B cell (primary cell): ENCODE measurements around the gene KLHL6. TPM values are rescaled to one million over a fixed set of nuclear protein-coding genes. Genes with fewer than 3 reads are reported as not detected.

Experiments
- ATAC-seq: fragments of 200-7000 bp; cut with Tn5 transposase; one replicate; pipeline ENCODE4 v1.10.0; 2021; ENCODE audit warnings: low read depth, mild to moderate bottlenecking, moderate number of reproducible peaks, moderate library complexity
- CTCF ChIA-PET: fragments of 350-600 bp; sonication (Branson Sonifier 250); formaldehyde crosslinking; loops from one replicate; lab custom pipeline; 2021; ENCODE audit warnings: antibody characterized with exemption, inconsistent platforms; lab: Charles Lee
- POLR2A ChIA-PET: fragments of 350-600 bp; sonication (Branson Sonifier 250); formaldehyde crosslinking; loops from one replicate; lab custom pipeline; 2021; ENCODE audit warnings: antibody characterized with exemption; lab: Charles Lee
- DNase-seq: peaks from one replicate; pipeline ENCODE4 v3.0.0; 2013
- H2AFZ ChIP-seq: 2 replicates; pipeline ENCODE4 v1.6.1; 2012; ENCODE audit warnings: mild to moderate bottlenecking, low read depth, low read length; ENCODE audit not compliant: insufficient read depth, poor library complexity, severe bottlenecking
- H3K27ac ChIP-seq, 2 donors: 1 replicate in 1 of 2; 2 replicates in 1 of 2; pipeline ENCODE4 v1.5.1; 2012 to 2013; ENCODE audit warnings: low read length in 2 of 2, mild to moderate bottlenecking in 2 of 2, moderate library complexity in 1 of 2
- H3K27me3 ChIP-seq, 4 experiments: fragments of 200-600 bp in 1 of 4; sonication (generic) in 1 of 4; replicated peaks in 1 of 4; 1 replicate in 2 of 4; 2 replicates in 2 of 4; pipeline versions ENCODE4 v1.6.1 to v1.7.0; 2013 to 2016; ENCODE audit warnings: low read length in 3 of 4, mild to moderate bottlenecking in 2 of 4, mixed read lengths in 1 of 4, moderate library complexity in 1 of 4; ENCODE audit not compliant: insufficient read depth in 4 of 4, control insufficient read depth in 3 of 4; ENCODE audit errors: control extremely low read depth in 1 of 4
- H3K36me3 ChIP-seq, 2 experiments: replicated peaks in 1 of 2; 1 replicate in 1 of 2; 2 replicates in 1 of 2; pipeline versions ENCODE4 v1.6.1 to v1.7.1; 2013; ENCODE audit warnings: low read length in 1 of 2; ENCODE audit not compliant: insufficient read depth in 2 of 2, control insufficient read depth in 1 of 2; ENCODE audit errors: control extremely low read depth in 1 of 2, extremely low read depth in 1 of 2
- H3K4me1 ChIP-seq, 2 donors: fragments of 200-600 bp in 1 of 2; sonication (generic) in 1 of 2; 1 replicate in 1 of 2; 2 replicates in 1 of 2; pipeline versions ENCODE4 v1.5.1 to v1.6.1; 2013 to 2017; ENCODE audit warnings: low read length in 2 of 2; ENCODE audit not compliant: control insufficient read depth in 2 of 2, insufficient read depth in 2 of 2
- H3K4me2 ChIP-seq: replicated peaks from 2 replicates; pipeline ENCODE3; 2012; ENCODE audit warnings: mild to moderate bottlenecking, low read depth, low read length; ENCODE audit not compliant: poor library complexity, severe bottlenecking
- H3K4me3 ChIP-seq, 5 experiments: fragments of 200-600 bp in 1 of 5; sonication (generic) in 1 of 5; 1 replicate in 3 of 5; 2 replicates in 2 of 5; pipeline versions ENCODE4 v1.5.1 to v1.7.0; 2011 to 2016; ENCODE audit warnings: low read length in 4 of 5, mild to moderate bottlenecking in 4 of 5, low read depth in 2 of 5, control low read depth in 1 of 5, moderate library complexity in 1 of 5; ENCODE audit not compliant: insufficient read depth in 1 of 5; ENCODE audit errors: control extremely low read depth in 1 of 5, extremely low read depth in 1 of 5
- H3K79me2 ChIP-seq: fragments of 200-600 bp; sonication (generic); one replicate; pipeline ENCODE4 v1.6.0; 2016; ENCODE audit warnings: low read length; ENCODE audit not compliant: control insufficient read depth, insufficient read depth
- H3K9ac ChIP-seq: fragments of 200-600 bp; sonication (generic); 2 replicates; pipeline ENCODE4 v1.6.1; 2017; ENCODE audit warnings: mild to moderate bottlenecking, low read length, moderate library complexity
- H3K9me3 ChIP-seq, 3 donors: one replicate each; pipeline versions ENCODE4 v1.6.1 to v1.7.1; 2013; ENCODE audit warnings: low read length in 2 of 3; ENCODE audit not compliant: control insufficient read depth in 2 of 3, insufficient read depth in 1 of 3; ENCODE audit errors: control extremely low read depth in 1 of 3
- H4K20me1 ChIP-seq: 2 replicates; pipeline ENCODE4 v1.6.0; 2012; ENCODE audit warnings: mild to moderate bottlenecking, low read length; ENCODE audit not compliant: insufficient read depth, control insufficient read depth, poor library complexity, severe bottlenecking
- H3K27ac Mint-ChIP-seq: one replicate; pipeline ENCODE4 v1.8.0; 2021; ENCODE audit warnings: mixed read lengths
- H3K27me3 Mint-ChIP-seq: one replicate; pipeline ENCODE4 v1.8.0; 2021; ENCODE audit warnings: mixed read lengths
- H3K4me1 Mint-ChIP-seq: one replicate; pipeline ENCODE4 v1.8.0; 2021; ENCODE audit warnings: mixed read lengths
- H3K4me3 Mint-ChIP-seq: one replicate; pipeline ENCODE4 v1.8.0; 2021; ENCODE audit warnings: mixed read lengths
- H3K9me3 Mint-ChIP-seq: one replicate; pipeline ENCODE4 v1.8.0; 2022; ENCODE audit warnings: mixed read lengths; ENCODE audit not compliant: insufficient read depth
- EZH2 ChIP-seq: IDR thresholded peaks from 2 replicates; pipeline ENCODE4 v1.6.1; 2012; ENCODE audit warnings: borderline replicate concordance, low read depth, mild to moderate bottlenecking, moderate library complexity, low read length; ENCODE audit not compliant: insufficient read depth, poor library complexity, severe bottlenecking
- WGBS: methylation state at CpG from one replicate; pipeline ENCODE4 v1.1.5; 2013; ENCODE audit warnings: missing lambda C conversion rate; ENCODE audit not compliant: insufficient coverage; 5-methylcytosine and 5-hydroxymethylcytosine counted together
- intact Hi-C: fragments of 100-400 bp; cut with micrococcal nuclease; formaldehyde crosslinking; loops from one replicate; pipeline ENCODE4 v1.10.0; 2022
- polyA plus RNA-seq: library from polyadenylated mRNA; depleted of rRNA; stranded (reverse); fragments of >200 nt; gene quantifications from 2 replicates; pipeline ENCODE4 v1.2.3, GENCODE V29; 2012
- total RNA-seq, 2 donors: library from RNA; stranded (reverse); fragments of 120-200 nt in 1 of 2; gene quantifications; 1 replicate in 1 of 2; 2 replicates in 1 of 2; pipeline versions ENCODE4 v1.2.3 to v1.2.4, GENCODE V29; 2013 to 2022
- TF ChIP-seq, protein P1 (sequence below): fragments of 200-600 bp; IDR thresholded peaks from one replicate; pipeline ENCODE4 v1.8.0; 2022; ENCODE audit warnings: antibody characterized with exemption, mild to moderate bottlenecking

KLHL6 gene
- total and polyA plus RNA-seq, 2 donors (not counting 1 experiment from before 2014, with no cell fraction given), result 29.6 to 69.7 TPM

DNA sequence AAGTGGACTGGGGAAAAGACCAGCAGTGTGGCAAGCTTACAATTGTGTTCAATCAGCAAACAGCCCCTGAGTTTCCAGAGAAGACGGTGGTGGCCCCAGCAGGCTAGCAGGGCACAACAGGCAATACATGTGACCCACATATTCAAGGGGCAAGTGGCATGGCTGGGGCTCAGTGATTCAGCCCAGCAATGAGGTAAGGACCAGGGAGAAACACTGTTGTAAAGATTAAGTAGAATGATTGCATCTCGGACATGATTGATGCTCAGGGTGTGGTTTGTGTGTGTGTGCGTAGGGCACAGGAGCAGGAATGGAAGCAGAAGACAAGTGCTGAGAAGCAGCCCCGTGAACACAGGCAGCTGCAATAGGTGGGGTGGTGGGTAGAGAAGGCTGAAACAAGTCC, 37.9 kb downstream of the KLHL6 start:
- H3K9me3 Mint-ChIP-seq, result no peaks in the 10 kb centered on the region
- 100% methylated on average over 3 of the region's 4 CpGs for WGBS
- peak overlapping the region; percentile 44 for H3K4me3 Mint-ChIP-seq

More for the DNA sequence above, 37.9 kb downstream of the KLHL6 start:
- TF ChIP-seq, protein P1, sequence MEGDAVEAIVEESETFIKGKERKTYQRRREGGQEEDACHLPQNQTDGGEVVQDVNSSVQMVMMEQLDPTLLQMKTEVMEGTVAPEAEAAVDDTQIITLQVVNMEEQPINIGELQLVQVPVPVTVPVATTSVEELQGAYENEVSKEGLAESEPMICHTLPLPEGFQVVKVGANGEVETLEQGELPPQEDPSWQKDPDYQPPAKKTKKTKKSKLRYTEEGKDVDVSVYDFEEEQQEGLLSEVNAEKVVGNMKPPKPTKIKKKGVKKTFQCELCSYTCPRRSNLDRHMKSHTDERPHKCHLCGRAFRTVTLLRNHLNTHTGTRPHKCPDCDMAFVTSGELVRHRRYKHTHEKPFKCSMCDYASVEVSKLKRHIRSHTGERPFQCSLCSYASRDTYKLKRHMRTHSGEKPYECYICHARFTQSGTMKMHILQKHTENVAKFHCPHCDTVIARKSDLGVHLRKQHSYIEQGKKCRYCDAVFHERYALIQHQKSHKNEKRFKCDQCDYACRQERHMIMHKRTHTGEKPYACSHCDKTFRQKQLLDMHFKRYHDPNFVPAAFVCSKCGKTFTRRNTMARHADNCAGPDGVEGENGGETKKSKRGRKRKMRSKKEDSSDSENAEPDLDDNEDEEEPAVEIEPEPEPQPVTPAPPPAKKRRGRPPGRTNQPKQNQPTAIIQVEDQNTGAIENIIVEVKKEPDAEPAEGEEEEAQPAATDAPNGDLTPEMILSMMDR, result no peak
- TF ChIP-seq EZH2, result no peak
- POLR2A ChIA-PET, result no interaction called here
- Mint-ChIP-seq H3K27ac (peak overlapping the region; percentile 77), H3K4me1 (peaks cover 75% of the 10 kb centered on the region), H3K27me3 (no peaks in the 10 kb centered on the region)
- Histone ChIP-seq H3K27me3 (no peaks in the 10 kb centered on the region), H3K4me3 (no peak overlapping the region), H3K4me1 (peaks cover 48 to 57% of the 10 kb centered on the region in 2 donors), H2AFZ (no peak overlapping the region), H4K20me1 (no peaks in the 10 kb centered on the region), H3K9ac (no peak overlapping the region), H3K79me2 (peaks cover 45% of the 10 kb centered on the region), H3K4me2 (no peak overlapping the region), H3K9me3 (no peaks in the 10 kb centered on the region), H3K27ac (peak overlapping the region; percentile 7 to 86), H3K36me3 (peaks cover 3 to 36% of the 10 kb centered on the region in 2 experiments)
- DNase-seq (no peak), ATAC-seq (no peak)
- CTCF ChIA-PET, result interaction anchor here (0.5 to 1.3 kb wide), 3 partner anchors 10 to 47 kb away, joined by 3 read pairs; no protein-coding TSS in a partner anchor
- intact Hi-C loops, result loop anchor here (2.0 kb wide), 2 partner anchors 15 to 75 kb away; no protein-coding TSS in a partner anchor
